Measurements from ENCODE around the gene FBXO22.
"Not testable (repeated sequence)": the region's sequence is repeated elsewhere in the genome, so short reads cannot be mapped to it uniquely, and the experiment has no call there.

The FBXO22 gene

GRCh38 chr15:75981149-75981815, 77.6 kb downstream of the FBXO22 start:
- no peak for DNase-seq (ENCODE audit: low read depth)

DNA sequence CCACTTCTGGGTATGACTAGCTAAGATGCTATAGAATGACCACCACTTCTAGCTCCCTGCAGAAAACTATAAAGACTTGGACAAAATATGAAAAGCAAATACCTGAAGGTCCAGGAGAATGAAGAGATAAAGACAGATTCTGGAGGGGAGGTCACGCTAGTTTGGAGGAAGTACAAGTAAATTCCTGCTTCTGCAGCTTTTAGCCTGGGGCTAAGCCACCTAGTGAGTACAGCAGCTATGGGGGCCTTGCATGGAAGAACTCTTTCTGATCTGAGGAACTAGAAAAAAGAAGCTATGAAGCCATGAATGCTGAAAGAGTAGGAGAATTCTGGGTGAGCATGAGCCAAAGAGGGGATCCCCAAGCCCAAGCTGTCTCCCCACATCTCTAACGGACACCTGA, 78.8 kb downstream of the FBXO22 start:
- DNase-seq (ENCODE audit: low read depth) = no peak

- DNase-seq (ENCODE audit: low read depth) = not testable (repeated sequence)
Measured at GRCh38 chr15:75984706-75985105, 81.0 kb downstream of the FBXO22 start.

GRCh38 chr15:75985971-75986370, 82.3 kb downstream of the FBXO22 start:
- no peak for DNase-seq (ENCODE audit: low read depth)

DNA sequence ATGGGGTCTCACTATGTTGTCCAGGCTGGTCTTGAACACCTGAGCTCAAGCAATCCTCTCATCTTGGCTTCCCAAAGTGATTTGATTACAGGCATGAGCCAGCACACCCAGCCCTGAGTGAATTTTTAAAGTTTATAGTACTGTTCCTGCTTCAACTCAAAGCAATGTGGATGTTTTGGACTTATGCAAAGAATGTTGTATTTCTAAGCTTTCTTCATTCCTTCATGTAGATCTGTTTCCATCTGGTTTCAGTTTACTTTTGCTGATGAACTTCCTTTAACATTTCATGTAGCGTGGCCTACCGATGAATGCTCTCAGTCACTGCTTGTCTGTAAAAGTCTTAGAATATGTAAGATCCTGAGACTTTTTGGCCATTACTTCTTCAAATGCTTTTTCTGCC, 85.4 kb downstream of the FBXO22 start:
- DNase-seq (ENCODE audit: low read depth) = peak; percentile 23

GRCh38 chr15:75989875-75990274, 86.2 kb downstream of the FBXO22 start:
- no peak for DNase-seq (ENCODE audit: low read depth)

Data from non-pigmented ciliary epithelial cell (primary cell).